GM21360 (cell line): Measurements from ENCODE around the gene TMEM170B.

ENCODE experiments used
- ATAC-seq: cut with Tn5 transposase; IDR thresholded peaks from one replicate; pipeline ENCODE4 v1.9.1; 2021; ENCODE audit warnings: mild to moderate bottlenecking, moderate library complexity; ENCODE audit not compliant: unreplicated experiment

Gene TMEM170B

GRCh38 chr6:11609324-11610071 lies 71.9 kb downstream of the TMEM170B start:
- no peak for ATAC-seq

- ATAC-seq, result no peak
These were observed 75.8 kb downstream of the TMEM170B start for GRCh38 chr6:11613336-11613735.

- ATAC-seq, result no peak
These were observed 76.3 kb downstream of the TMEM170B start for GRCh38 chr6:11613858-11614257.

DNA sequence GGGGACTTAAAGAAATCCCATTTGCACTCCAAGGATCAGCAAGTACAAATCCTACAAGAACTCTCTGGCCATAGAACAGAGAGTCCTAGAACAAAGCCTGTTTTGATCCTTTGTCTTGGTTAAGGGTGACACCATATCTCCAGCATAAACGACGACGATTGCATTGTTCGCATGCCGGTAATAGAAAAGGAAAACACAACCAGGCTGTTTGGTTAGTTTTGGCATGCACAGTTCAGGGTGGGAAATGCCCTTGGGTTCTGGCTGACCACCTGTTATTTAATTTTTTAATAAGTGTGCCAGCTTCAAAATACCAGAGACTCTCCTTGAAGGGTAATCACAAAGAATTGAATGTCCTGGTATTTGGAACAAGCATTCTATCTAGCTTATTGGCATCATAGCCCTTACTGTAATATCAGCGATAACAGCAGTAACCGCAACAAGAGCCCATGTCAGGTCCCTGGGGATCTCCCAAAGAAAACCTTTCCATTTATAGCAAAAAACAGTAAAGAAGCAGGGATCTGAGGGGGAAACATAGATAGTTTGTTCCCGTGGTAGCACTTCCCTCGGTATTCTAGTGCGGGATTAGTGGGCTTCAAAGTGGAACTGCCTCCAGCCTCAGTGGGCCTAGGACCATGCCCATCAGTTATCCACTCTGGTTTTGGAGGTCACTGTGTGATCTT lies 77.1 kb downstream of the TMEM170B start:
- no peak for ATAC-seq

DNA sequence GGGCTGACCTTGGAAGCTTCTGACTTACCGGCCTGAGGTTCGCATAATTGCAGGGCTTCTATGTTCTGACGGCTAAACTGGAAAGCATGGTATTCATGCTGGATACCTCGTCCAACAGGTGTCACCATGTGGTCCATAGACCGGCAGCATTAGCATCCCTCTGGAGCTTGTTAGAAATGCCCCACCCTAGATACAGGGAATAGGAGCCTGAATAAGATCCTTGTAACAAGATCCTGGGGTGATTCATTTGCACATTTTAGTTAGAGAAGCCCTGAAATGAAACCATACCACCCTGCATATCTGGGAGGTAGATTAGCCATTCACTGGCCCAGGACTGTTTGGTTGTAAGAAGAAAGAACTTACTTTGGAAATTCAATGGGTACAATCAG lies 77.7 kb downstream of the TMEM170B start:
- ATAC-seq, result no peak

GRCh38 chr6:11616200-11616611 lies 78.7 kb downstream of the TMEM170B start:
- ATAC-seq, result no peak

DNA sequence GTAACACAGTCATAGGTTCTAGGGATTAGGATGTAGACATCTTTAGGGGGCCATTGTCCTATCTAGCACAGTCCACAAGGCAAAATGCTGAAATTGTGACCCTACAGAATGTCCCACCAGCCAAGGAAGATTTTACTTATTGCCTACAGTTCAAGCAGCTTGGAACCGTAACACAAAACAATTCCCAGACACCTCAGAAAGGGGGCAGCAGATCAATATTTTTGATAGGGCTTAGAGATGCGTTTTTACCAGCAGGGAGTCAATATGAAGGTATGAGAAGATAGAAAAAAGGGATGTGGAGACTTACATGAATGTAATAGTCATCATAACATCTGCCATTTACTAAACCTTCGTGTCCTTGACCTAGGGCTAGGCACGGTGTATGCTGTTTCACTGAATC lies 81.0 kb downstream of the TMEM170B start:
- ATAC-seq, result no peak

DNA sequence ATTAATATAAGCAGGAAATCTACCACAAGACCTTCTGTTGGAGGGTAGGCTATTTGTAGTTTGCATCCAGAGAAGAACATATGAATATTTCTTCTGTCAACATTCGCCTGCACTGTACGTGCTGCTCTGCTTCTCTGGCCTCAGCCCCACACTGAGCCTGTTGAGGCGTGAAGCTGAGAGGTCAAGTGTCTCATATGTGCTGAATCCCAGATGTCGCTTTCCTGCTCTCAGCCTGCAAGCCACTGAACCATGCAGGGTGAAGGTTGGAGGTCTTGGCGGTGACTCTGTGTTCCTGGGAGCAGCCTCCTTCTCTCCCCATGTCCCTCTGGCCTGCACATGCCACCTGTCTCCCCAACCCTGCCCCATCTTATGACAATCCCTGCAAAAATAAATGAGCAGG lies 83.6 kb downstream of the TMEM170B start:
- ATAC-seq, result no peak

- no peak for ATAC-seq
These were observed 84.6 kb downstream of the TMEM170B start for GRCh38 chr6:11622156-11622555.

DNA sequence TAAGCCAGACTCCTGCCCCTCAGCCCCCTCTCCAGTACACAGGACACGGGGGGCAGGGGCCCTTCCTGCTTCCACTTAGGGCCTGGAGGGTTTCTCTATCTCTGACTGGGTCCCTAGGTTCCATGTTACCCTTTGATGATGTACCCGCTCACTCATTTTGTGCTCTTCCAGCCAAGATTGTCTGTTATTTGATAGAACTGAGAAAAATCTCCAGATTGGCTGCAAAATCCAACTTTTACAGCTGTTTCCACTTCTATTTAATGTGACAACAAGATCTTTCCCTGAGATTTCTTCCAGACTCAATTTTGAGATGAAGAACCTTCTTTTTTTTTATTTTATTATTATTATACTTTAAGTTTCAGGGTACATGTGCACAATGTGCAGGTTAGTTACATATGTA lies 85.7 kb downstream of the TMEM170B start:
- ATAC-seq, result no peak

GRCh38 chr6:11625302-11625701 lies 87.8 kb downstream of the TMEM170B start:
- ATAC-seq, result no peak

GRCh38 chr6:11626356-11626755 lies 88.8 kb downstream of the TMEM170B start:
- ATAC-seq, result no peak

GRCh38 chr6:11628562-11628961 lies 91.0 kb downstream of the TMEM170B start:
- ATAC-seq, result no peak

DNA sequence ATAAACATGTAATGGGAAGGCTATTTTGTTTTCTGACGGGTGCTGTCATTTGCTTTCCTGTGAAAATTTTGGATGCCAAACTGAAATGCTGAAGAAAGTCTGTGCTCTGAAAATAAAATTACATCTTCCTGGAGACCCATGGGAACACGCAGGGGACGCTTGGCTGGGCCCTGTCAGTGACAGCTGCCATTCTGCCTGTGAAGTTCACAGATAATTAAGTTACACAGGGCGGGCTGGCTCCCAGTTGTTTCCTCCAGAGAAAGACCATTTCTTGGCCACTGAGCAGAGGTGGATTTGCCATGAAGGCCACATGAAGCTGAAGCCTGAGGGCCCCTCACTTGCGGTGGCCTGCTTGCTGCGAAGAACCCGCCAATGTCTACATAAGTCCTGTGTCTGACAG lies 93.5 kb downstream of the TMEM170B start:
- no peak for ATAC-seq

- no peak for ATAC-seq
These were observed 94.0 kb downstream of the TMEM170B start for GRCh38 chr6:11631539-11631938.

- ATAC-seq, result no peak
These were observed 94.7 kb downstream of the TMEM170B start for GRCh38 chr6:11632231-11632630.

DNA sequence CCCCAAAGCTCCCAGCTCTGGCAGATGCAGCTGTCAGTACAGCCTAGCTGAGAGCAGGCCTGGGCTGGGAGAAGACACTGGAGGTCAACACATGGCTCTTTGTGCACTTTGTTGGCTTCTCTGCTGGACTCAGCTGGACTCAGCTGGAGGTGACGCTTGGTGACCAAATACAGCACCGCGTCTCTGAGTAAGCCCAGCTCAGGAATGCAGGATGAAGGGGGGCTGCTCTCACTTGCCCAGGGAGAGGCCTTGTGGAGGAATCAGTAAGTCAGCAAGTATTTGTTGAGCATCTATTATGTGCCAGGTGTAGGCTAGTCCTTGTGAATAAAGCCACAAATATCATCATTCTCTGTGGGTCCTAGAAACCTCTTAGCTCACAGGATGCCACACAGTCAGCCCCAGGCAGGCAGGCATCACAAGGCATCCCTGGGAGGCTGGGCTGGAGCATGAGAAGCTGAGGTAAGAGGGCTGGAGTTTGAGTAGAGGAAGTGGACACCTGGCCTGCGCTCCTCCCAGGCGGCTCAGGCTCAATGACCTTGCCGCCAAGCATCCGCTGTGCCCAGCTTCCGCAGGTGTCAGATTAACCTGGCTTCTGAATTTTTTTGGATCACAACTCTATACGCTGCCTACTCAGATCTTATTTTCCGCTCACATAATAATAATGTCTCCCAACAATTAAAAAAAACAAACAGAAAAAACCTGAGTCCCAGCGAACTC lies 95.4 kb downstream of the TMEM170B start:
- no peak for ATAC-seq
